Neural cell (in vitro differentiated cells): ENCODE data around the gene GLRX5. TPM values are rescaled to one million over a fixed set of nuclear protein-coding genes. Genes with fewer than 3 reads are reported as not detected.

Source experiments
- H2AFZ ChIP-seq: fragments of 200-600, 300-800 bp; sonication (generic), shearing (Covaris generic); 2 replicates; pipeline ENCODE4 v1.6.0; 2014; ENCODE audit warnings: low read depth, mild to moderate bottlenecking, antibody characterized with exemption, low read length, moderate library complexity
- H3F3A ChIP-seq: fragments of 200-600 bp; shearing (Covaris generic); 2 replicates; pipeline ENCODE4 v1.6.1; 2016; ENCODE audit warnings: mild to moderate bottlenecking, moderate library complexity, mixed read lengths, antibody characterized with exemption, low read length; ENCODE audit not compliant: insufficient read depth, poor library complexity, severe bottlenecking
- H3K27ac ChIP-seq: fragments of 200-600, 300-800 bp; sonication (generic), shearing (Covaris generic); 2 replicates; pipeline ENCODE4 v1.5.1; 2014; ENCODE audit warnings: mild to moderate bottlenecking, low read length, moderate library complexity
- H3K27me3 ChIP-seq: fragments of 300-800, 200-600 bp; sonication (generic), shearing (Covaris generic); 2 replicates; pipeline ENCODE4 v1.6.0; 2014; ENCODE audit warnings: mild to moderate bottlenecking, low read depth, low read length, moderate library complexity; ENCODE audit not compliant: insufficient read depth
- H3K36me3 ChIP-seq: fragments of 300-800, 200-600 bp; sonication (generic), shearing (Covaris generic); 2 replicates; pipeline ENCODE4 v1.5.1; 2014; ENCODE audit warnings: mild to moderate bottlenecking, antibody characterized with exemption, low read length, moderate library complexity; ENCODE audit not compliant: insufficient read depth
- H3K4me2 ChIP-seq: fragments of 300-800, 200-600 bp; sonication (generic), shearing (Covaris generic); 2 replicates; pipeline ENCODE4 v1.6.0; 2014; ENCODE audit warnings: mild to moderate bottlenecking, low read length
- H3K4me3 ChIP-seq: fragments of 300-800, 200-600 bp; sonication (generic), shearing (Covaris generic); 2 replicates; pipeline ENCODE4 v1.5.1; 2014; ENCODE audit warnings: mild to moderate bottlenecking, low read length, moderate library complexity
- H3K79me2 ChIP-seq: fragments of 200-600 bp; shearing (Covaris generic); replicated peaks from 2 replicates; pipeline ENCODE4 v1.6.0; 2014; ENCODE audit warnings: mild to moderate bottlenecking, low read length, moderate library complexity; ENCODE audit not compliant: insufficient read depth
- H3K9ac ChIP-seq: fragments of 300-800, 200-600 bp; sonication (generic), shearing (Covaris generic); 2 replicates; pipeline ENCODE4 v1.6.1; 2016; ENCODE audit warnings: mild to moderate bottlenecking, low read length, mixed read lengths
- H3K9me2 ChIP-seq: fragments of 200-600 bp; shearing (Covaris generic); 2 replicates; pipeline ENCODE4 v1.6.1; 2016; ENCODE audit warnings: mild to moderate bottlenecking, low read length, mixed read lengths; ENCODE audit not compliant: insufficient read depth
- H3K9me3 ChIP-seq: fragments of 200-600, 300-800 bp; sonication (generic), shearing (Covaris generic); 2 replicates; pipeline ENCODE4 v1.6.1; 2016; ENCODE audit warnings: mild to moderate bottlenecking, mixed run types, low read length, moderate library complexity, mixed read lengths
- H4K20me1 ChIP-seq: fragments of 200-600 bp; shearing (Covaris generic); 2 replicates; pipeline ENCODE4 v1.6.1; 2016; ENCODE audit warnings: mild to moderate bottlenecking, mixed run types; ENCODE audit not compliant: insufficient read depth
- CTCF ChIP-seq: fragments of 450-650 bp; IDR thresholded peaks from 2 replicates; pipeline ENCODE4 v1.5.1; 2014; ENCODE audit warnings: antibody characterized with exemption, mild to moderate bottlenecking, moderate library complexity; ENCODE audit not compliant: poor library complexity, severe bottlenecking
- EP300 ChIP-seq: fragments of 450-650 bp; conservative IDR thresholded peaks from 2 replicates; pipeline ENCODE4 v1.6.1; 2014; ENCODE audit warnings: antibody characterized with exemption, mild to moderate bottlenecking, moderate library complexity; ENCODE audit not compliant: poor library complexity, severe bottlenecking
- EZH2 ChIP-seq: fragments of 200-600, 300-800 bp; shearing (Covaris generic), sonication (generic); IDR thresholded peaks from 2 replicates; pipeline ENCODE4 v1.6.1; 2014; ENCODE audit warnings: antibody characterized with exemption, low read length, borderline replicate concordance, mild to moderate bottlenecking; ENCODE audit not compliant: insufficient read depth, poor library complexity, severe bottlenecking
- MXI1 ChIP-seq: fragments of 450-650 bp; conservative IDR thresholded peaks from 2 replicates; pipeline ENCODE4 v1.6.1; 2014; ENCODE audit warnings: antibody characterized with exemption, mild to moderate bottlenecking; ENCODE audit not compliant: poor library complexity, severe bottlenecking
- POLR2AphosphoS5 ChIP-seq: IDR thresholded peaks from 2 replicates; pipeline ENCODE4 v1.6.1; 2012
- RAD21 ChIP-seq: fragments of 450-650 bp; conservative IDR thresholded peaks from 2 replicates; pipeline ENCODE4 v1.6.1; 2014; ENCODE audit warnings: antibody characterized with exemption, mild to moderate bottlenecking, moderate library complexity
- REST ChIP-seq: IDR thresholded peaks from 2 replicates; pipeline ENCODE4 v1.6.1; 2012; ENCODE audit warnings: borderline replicate concordance
- SMC3 ChIP-seq: fragments of 450-650 bp; conservative IDR thresholded peaks from 2 replicates; pipeline ENCODE4 v1.6.1; 2014; ENCODE audit warnings: antibody characterized with exemption, mild to moderate bottlenecking, moderate library complexity; ENCODE audit not compliant: poor library complexity
- TAF1 ChIP-seq: IDR thresholded peaks from 2 replicates; pipeline ENCODE4 v1.6.1; 2012; ENCODE audit warnings: low read depth
- polyA plus RNA-seq: library from polyadenylated mRNA; depleted of rRNA; stranded (reverse); fragments of >200 nt; gene quantifications from 2 replicates; pipeline ENCODE4 v1.2.3, GENCODE V29; 2014

Gene GLRX5
- polyA plus RNA-seq, 1 donor from 2014 or later, result 81.0 TPM

- H3K4me3 ChIP-seq, result no peak overlapping the region
- no peaks in the 10 kb centered on the region for H3F3A ChIP-seq
- H4K20me1 ChIP-seq, result no peaks in the 10 kb centered on the region
- H3K79me2 ChIP-seq, result no peaks in the 10 kb centered on the region
- TF ChIP-seq MXI1 (no peak), RAD21 (no peak), CTCF (no peak), SMC3 (no peak), REST (no peak), POLR2AphosphoS5 (no peak), TAF1 (no peak), EP300 (no peak), EZH2 (no peak)
- H3K9me2 ChIP-seq, result no peaks in the 10 kb centered on the region
- H2AFZ ChIP-seq, result no peak overlapping the region
- H3K27me3 ChIP-seq, result no peaks in the 10 kb centered on the region
- H3K36me3 ChIP-seq, result no peaks in the 10 kb centered on the region
- H3K9ac ChIP-seq, result no peak overlapping the region
- H3K4me2 ChIP-seq, result no peak overlapping the region
- H3K27ac ChIP-seq, result no peak overlapping the region
- no peaks in the 10 kb centered on the region for H3K9me3 ChIP-seq
Measured at GRCh38 chr14:95500772-95501401, 34.0 kb upstream of the GLRX5 start.

GRCh38 chr14:95502381-95502950 lies 32.4 kb upstream of the GLRX5 start:
- no peak overlapping the region for H3K27ac ChIP-seq
- no peak overlapping the region for H3K4me3 ChIP-seq
- no peak for TF ChIP-seq MXI1
- no peak for TF ChIP-seq POLR2AphosphoS5
- no peak for TF ChIP-seq REST
- TF ChIP-seq CTCF, result no peak
- TF ChIP-seq TAF1, result no peak
- no peak for TF ChIP-seq RAD21
- no peak for TF ChIP-seq SMC3
- no peak for TF ChIP-seq EP300
- TF ChIP-seq EZH2, result no peak
- H3K79me2 ChIP-seq, result no peaks in the 10 kb centered on the region
- no peaks in the 10 kb centered on the region for H3K27me3 ChIP-seq
- no peaks in the 10 kb centered on the region for H4K20me1 ChIP-seq
- H3K9me2 ChIP-seq, result no peaks in the 10 kb centered on the region
- no peak overlapping the region for H2AFZ ChIP-seq
- H3K36me3 ChIP-seq, result no peaks in the 10 kb centered on the region
- no peaks in the 10 kb centered on the region for H3K9me3 ChIP-seq
- no peak overlapping the region for H3K4me2 ChIP-seq
- H3F3A ChIP-seq, result no peaks in the 10 kb centered on the region
- no peak overlapping the region for H3K9ac ChIP-seq
